ENCODE results near the gene MYT1. TPM values are rescaled to one million over a fixed set of nuclear protein-coding genes. Genes with fewer than 3 reads are reported as not detected.

MYT1 gene
- total RNA-seq, 3 donors from 2014 or later (not counting 1 experiment from before 2014, with no cell fraction given), result not detected

DNA sequence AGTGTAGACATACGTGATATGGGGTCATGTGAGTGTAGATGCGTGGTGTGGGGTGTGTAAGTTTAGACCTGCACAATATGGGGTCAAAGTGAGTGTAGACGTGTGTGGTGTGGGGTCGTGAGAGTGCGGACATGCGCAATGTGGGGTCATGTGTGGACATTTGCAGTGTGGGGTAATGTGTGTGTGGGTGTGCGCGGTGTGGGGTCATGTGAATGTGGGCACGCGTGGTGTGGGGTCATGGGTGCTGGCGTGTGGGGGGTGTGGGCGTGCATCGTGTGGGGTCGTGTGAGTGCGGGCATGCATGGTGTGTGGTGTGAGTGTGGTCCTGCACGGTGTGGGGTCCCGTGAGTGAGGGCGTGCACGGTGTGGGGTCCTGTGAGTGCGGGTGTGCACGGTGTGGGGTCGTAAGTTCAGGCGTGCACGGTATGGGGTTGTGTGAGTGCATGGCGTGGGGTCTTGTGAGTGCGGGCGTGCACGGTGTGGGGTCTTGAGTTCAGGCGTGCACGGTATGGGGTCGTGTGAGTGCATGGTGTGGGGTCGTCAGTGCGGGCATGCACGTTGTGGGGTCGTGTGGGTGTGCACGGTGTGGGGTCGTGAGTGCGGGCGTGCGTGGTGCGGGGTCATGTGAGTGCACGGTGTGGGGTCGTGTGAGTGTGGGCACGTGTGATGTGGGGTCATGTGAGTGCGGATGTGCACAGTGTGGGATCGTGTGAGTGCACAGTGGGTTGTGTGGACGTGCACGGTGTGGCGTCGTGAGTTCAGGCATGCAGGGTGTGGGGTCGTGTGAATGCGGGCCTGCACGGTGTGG lies 105.6 kb downstream of the MYT1 start:
- H3K36me3 Mint-ChIP-seq, result no peaks in the 10 kb centered on the region

DNA sequence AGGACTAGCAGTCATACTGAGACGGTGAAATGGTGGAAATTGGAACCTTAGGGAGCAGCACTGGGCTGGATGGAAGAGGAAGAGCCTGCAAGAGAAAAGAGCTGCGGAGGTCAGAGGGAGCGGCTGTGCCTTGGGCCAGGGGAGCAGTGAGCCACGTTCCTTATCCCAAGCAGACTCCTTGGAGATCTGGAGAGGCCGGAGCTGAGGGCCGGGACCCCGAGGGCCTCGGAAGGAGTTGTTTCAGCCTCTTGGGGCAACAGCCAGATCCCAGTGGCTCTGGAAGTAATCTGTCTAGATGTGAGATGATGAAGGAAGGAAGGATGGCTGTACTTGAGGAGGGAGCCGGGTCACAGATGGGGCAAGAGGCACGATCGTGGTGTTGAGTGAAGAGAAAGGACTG lies 107.4 kb downstream of the MYT1 start:
- Histone ChIP-seq H3K36me3 (ENCODE audit: control insufficient read depth, insufficient read depth, low read length) (peaks cover 28% of the 10 kb centered on the region), H3K9me3 (ENCODE audit: control insufficient read depth, insufficient read depth, low read length) (no peaks in the 10 kb centered on the region), H3K27me3 (ENCODE audit: control insufficient read depth, insufficient read depth, low read length) (no peaks in the 10 kb centered on the region), H3K4me3 (ENCODE audit: low read length) (no peak overlapping the region), H3K27ac (ENCODE audit: low read length) (no peak overlapping the region), H3K4me1 (ENCODE audit: control insufficient read depth, insufficient read depth, low read length) (no peaks in the 10 kb centered on the region)
- no peaks in the 10 kb centered on the region for H3K36me3 Mint-ChIP-seq
- peaks cover 6 to 25% of the 10 kb centered on the region in 2 donors for H3K4me1 Mint-ChIP-seq
- WGBS (ENCODE audit: insufficient coverage), result 97% methylated on average over 11 of the region's 11 CpGs
- H3K27me3 Mint-ChIP-seq (ENCODE audit: low read depth in 2 of 2), result no peaks in the 10 kb centered on the region
- no peak for DNase-seq
- intact Hi-C loops (cut with micrococcal nuclease), result no loop called here
- no peak overlapping the region for H3K27ac Mint-ChIP-seq
- TF ChIP-seq, protein P1, sequence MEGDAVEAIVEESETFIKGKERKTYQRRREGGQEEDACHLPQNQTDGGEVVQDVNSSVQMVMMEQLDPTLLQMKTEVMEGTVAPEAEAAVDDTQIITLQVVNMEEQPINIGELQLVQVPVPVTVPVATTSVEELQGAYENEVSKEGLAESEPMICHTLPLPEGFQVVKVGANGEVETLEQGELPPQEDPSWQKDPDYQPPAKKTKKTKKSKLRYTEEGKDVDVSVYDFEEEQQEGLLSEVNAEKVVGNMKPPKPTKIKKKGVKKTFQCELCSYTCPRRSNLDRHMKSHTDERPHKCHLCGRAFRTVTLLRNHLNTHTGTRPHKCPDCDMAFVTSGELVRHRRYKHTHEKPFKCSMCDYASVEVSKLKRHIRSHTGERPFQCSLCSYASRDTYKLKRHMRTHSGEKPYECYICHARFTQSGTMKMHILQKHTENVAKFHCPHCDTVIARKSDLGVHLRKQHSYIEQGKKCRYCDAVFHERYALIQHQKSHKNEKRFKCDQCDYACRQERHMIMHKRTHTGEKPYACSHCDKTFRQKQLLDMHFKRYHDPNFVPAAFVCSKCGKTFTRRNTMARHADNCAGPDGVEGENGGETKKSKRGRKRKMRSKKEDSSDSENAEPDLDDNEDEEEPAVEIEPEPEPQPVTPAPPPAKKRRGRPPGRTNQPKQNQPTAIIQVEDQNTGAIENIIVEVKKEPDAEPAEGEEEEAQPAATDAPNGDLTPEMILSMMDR (IDR thresholded peaks at IDR 0.05), result no peak
- H3K4me3 Mint-ChIP-seq, result no peak overlapping the region
- H3K9me3 Mint-ChIP-seq, result no peaks in the 10 kb centered on the region
- ATAC-seq, result no peak

More for the DNA sequence above, 105.6 kb downstream of the MYT1 start:
- no peak overlapping the region for H3K4me3 ChIP-seq (ENCODE audit: low read length)
- intact Hi-C loops (cut with micrococcal nuclease), result no loop called here
- H3K4me1 ChIP-seq (ENCODE audit: control insufficient read depth, insufficient read depth, low read length), result no peaks in the 10 kb centered on the region
- 98% methylated on average over 53 of the region's 53 CpGs for WGBS (ENCODE audit: insufficient coverage)
- H3K4me1 Mint-ChIP-seq, result peaks cover 6 to 25% of the 10 kb centered on the region in 2 donors
- no peak overlapping the region for H3K27ac Mint-ChIP-seq
- H3K9me3 Mint-ChIP-seq, result no peaks in the 10 kb centered on the region
- H3K27me3 Mint-ChIP-seq (ENCODE audit: low read depth in 2 of 2), result no peaks in the 10 kb centered on the region
- ATAC-seq (peak in 1 of 3 donors; percentile 43), DNase-seq (no peak)
- no peaks in the 10 kb centered on the region for H3K9me3 ChIP-seq (ENCODE audit: control insufficient read depth, insufficient read depth, low read length)
- TF ChIP-seq, protein P1 (IDR thresholded peaks at IDR 0.05), result no peak
- H3K4me3 Mint-ChIP-seq, result no peak overlapping the region
- no peak overlapping the region for H3K27ac ChIP-seq (ENCODE audit: low read length)
- peaks cover 29% of the 10 kb centered on the region for H3K36me3 ChIP-seq (ENCODE audit: control insufficient read depth, insufficient read depth, low read length)
- H3K27me3 ChIP-seq (ENCODE audit: control insufficient read depth, insufficient read depth, low read length), result no peaks in the 10 kb centered on the region

DNA sequence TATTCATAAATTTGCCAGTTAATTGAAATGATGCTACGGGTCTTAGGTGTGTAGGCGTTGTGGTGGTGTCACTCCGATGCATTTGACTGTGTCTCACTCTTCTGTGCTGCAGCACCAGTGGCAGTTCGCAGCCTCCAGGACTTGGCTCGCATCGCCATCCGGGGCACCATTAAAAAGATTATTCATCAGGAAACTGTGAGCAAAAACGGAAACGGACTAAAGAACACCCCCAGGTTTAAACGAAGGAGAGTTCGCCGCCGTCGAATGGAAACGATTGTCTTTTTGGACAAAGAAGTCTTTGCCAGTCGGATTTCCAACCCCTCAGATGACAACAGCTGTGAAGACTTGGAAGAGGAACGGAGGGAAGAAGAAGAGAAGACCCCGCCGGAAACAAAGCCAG lies 108.9 kb downstream of the MYT1 start:
- H3K4me3 ChIP-seq (ENCODE audit: low read length), result no peak overlapping the region
- peaks cover 28% of the 10 kb centered on the region for H3K36me3 ChIP-seq (ENCODE audit: control insufficient read depth, insufficient read depth, low read length)
- H3K27me3 ChIP-seq (ENCODE audit: control insufficient read depth, insufficient read depth, low read length), result no peaks in the 10 kb centered on the region
- peaks cover 10% of the 10 kb centered on the region for H3K4me1 ChIP-seq (ENCODE audit: control insufficient read depth, insufficient read depth, low read length)
- no peaks in the 10 kb centered on the region for H3K9me3 ChIP-seq (ENCODE audit: control insufficient read depth, insufficient read depth, low read length)
- H3K27ac ChIP-seq (ENCODE audit: low read length), result no peak overlapping the region
- Mint-ChIP-seq H3K27me3 (ENCODE audit: low read depth in 2 of 2) (no peaks in the 10 kb centered on the region), H3K9me3 (no peaks in the 10 kb centered on the region), H3K27ac (no peak overlapping the region), H3K4me1 (peaks cover 15 to 30% of the 10 kb centered on the region in 2 donors), H3K4me3 (no peak overlapping the region), H3K36me3 (no peaks in the 10 kb centered on the region)
- ATAC-seq (no peak), DNase-seq (no peak)
- TF ChIP-seq, protein P1 (IDR thresholded peaks at IDR 0.05), result no peak
- WGBS (ENCODE audit: insufficient coverage), result 98% methylated on average over 17 of the region's 19 CpGs
- intact Hi-C loops (cut with micrococcal nuclease), result no loop called here
